ENCODE measurements around the gene ASB9.
"Not testable (repeated sequence)": the region's sequence is repeated elsewhere in the genome, so short reads cannot be mapped to it uniquely, and the experiment has no call there.

- TF ChIP-seq POLR2A, CTCF (IDR thresholded peaks at IDR 0.05): not testable (repeated sequence)
These were observed 71.2 kb downstream of the ASB9 start for GRCh38 chrX:15198608-15199202.
